ENCODE results near the gene TMEM244. TPM values are rescaled to one million over a fixed set of nuclear protein-coding genes. Genes with fewer than 3 reads are reported as not detected.

TMEM244 gene
- total and polyA plus RNA-seq, 2 of the 4 experiments (the other 2 are of a cell fraction) = 0.21 to 0.36 TPM

DNA sequence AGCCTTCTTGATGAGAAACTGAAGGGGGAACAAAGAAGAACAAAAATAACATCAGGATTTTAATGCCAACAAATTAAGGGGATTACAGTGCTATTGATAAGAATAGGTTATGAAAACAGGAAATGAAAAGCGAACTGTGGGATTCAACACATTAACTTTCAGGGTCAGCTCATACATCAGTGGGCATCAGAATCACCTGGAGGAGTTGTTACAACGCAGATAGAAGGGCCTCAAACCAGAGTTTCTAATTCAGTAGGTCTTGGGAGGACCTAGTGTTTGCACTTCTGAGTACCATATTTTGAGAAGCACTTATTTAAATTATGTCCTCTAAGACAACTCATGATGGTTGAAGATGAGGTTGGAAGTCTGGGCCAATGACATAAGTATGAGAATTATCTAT is 5.6 kb upstream of the TMEM244 start:
- Histone ChIP-seq H2BK20ac (ENCODE audit: low read depth, low read length) (no peak overlapping the region), H3K4me1 (ENCODE audit: control insufficient read depth, insufficient read depth, low read length) (peaks cover 2% of the 10 kb centered on the region; the same call in 1 of the 2 replicates), H2AK5ac (ENCODE audit: low read depth, low read length) (no peak overlapping the region), H2BK15ac (ENCODE audit: low read depth, low read length) (no peak overlapping the region), H3K23ac (ENCODE audit: low read depth, low read length) (no peak overlapping the region), H4K8ac (ENCODE audit: low read depth in 2 of 2, low read length in 2 of 2) (no peak overlapping the region), H4K5ac (ENCODE audit: low read depth, low read length) (no peak overlapping the region), H3K27ac (ENCODE audit: insufficient read depth, low read length) (no peak overlapping the region), H2AFZ (replicated peaks; ENCODE audit: low read length, poor library complexity) (no peak overlapping the region), H3K18ac (ENCODE audit: low read depth, low read length) (no peak overlapping the region), H4K91ac (ENCODE audit: insufficient read depth, low read depth, low read length) (no peak overlapping the region), H3K4me3 (ENCODE audit: insufficient read depth, low read depth, low read length) (no peak overlapping the region), H3K9ac (ENCODE audit: low read depth, low read length) (no peak overlapping the region), H3K9me3 (ENCODE audit: control insufficient read depth, insufficient read depth, low read length) (peaks cover 2% of the 10 kb centered on the region; the same call in 1 of the 2 replicates), H2BK5ac (ENCODE audit: low read depth, low read length, poor library complexity, severe bottlenecking) (no peak overlapping the region), H3K14ac (replicated peaks; ENCODE audit: low read depth, low read length) (no peak overlapping the region), H4K20me1 (ENCODE audit: insufficient read depth, low read length) (no peaks in the 10 kb centered on the region), H3K4me2 (ENCODE audit: low read depth, low read length) (no peak overlapping the region), H3K36me3 (ENCODE audit: control insufficient read depth, insufficient read depth, low read length) (no peaks in the 10 kb centered on the region), H3K79me1 (ENCODE audit: low read depth in 1 of 2, low read length in 2 of 2) (no peaks in the 10 kb centered on the region), H3K27me3 (ENCODE audit: control insufficient read depth, insufficient read depth, low read length) (no peaks in the 10 kb centered on the region), H3K4ac (ENCODE audit: low read depth, low read length) (no peak overlapping the region), H3K56ac (ENCODE audit: extremely low read depth, insufficient read depth, low read length) (no peak overlapping the region), H2BK120ac (ENCODE audit: low read depth, low read length) (no peak overlapping the region), H3K9me1 (ENCODE audit: insufficient read depth, low read length) (no peaks in the 10 kb centered on the region), H2AK9ac (replicated peaks; ENCODE audit: low read depth, low read length, poor library complexity) (no peak overlapping the region)
- intact Hi-C loops (cut with micrococcal nuclease) = no loop called here
- WGBS, 2 experiments (ENCODE audit: extremely low coverage in 2 of 2, insufficient read length in 1 of 2) = no CpG with 5 or more reads among the region's 2 CpGs
- dilution Hi-C loops (cut with HindIII; ENCODE audit: low sequenced_read_pairs, unreplicated experiment) = no loop called here
- TF ChIP-seq NFE2L2 (IDR thresholded peaks at IDR 0.05; ENCODE audit: low read depth, low read length) (no peak), MAZ (IDR thresholded peaks at IDR 0.05; ENCODE audit: borderline replicate concordance, low read depth, low read length) (no peak), RAD21 (IDR thresholded peaks at IDR 0.05; ENCODE audit: low read length) (no peak), BHLHE40 (IDR thresholded peaks at IDR 0.05; ENCODE audit: low read depth, low read length) (no peak), FOS (IDR thresholded peaks at IDR 0.05; ENCODE audit: low read depth, low read length) (no peak), CEBPB (IDR thresholded peaks at IDR 0.05; ENCODE audit: low read depth, low read length) (no peak), CHD1 (IDR thresholded peaks at IDR 0.05; ENCODE audit: low read depth, low read length) (no peak), RFX5 (IDR thresholded peaks at IDR 0.05; ENCODE audit: low read depth, low read length) (no peak), MXI1 (IDR thresholded peaks at IDR 0.05; ENCODE audit: borderline replicate concordance, low read depth, low read length) (no peak), POLR2A (IDR thresholded peaks at IDR 0.05; ENCODE audit: low read depth, low read length) (no peak), RCOR1 (IDR thresholded peaks at IDR 0.05; ENCODE audit: insufficient replicate concordance, low read length) (no peak), MAFK (IDR thresholded peaks at IDR 0.05; ENCODE audit: low read depth, low read length) (no peak), SMC3 (IDR thresholded peaks at IDR 0.05; ENCODE audit: low read depth, low read length) (no peak)
- TF ChIP-seq, protein P1, sequence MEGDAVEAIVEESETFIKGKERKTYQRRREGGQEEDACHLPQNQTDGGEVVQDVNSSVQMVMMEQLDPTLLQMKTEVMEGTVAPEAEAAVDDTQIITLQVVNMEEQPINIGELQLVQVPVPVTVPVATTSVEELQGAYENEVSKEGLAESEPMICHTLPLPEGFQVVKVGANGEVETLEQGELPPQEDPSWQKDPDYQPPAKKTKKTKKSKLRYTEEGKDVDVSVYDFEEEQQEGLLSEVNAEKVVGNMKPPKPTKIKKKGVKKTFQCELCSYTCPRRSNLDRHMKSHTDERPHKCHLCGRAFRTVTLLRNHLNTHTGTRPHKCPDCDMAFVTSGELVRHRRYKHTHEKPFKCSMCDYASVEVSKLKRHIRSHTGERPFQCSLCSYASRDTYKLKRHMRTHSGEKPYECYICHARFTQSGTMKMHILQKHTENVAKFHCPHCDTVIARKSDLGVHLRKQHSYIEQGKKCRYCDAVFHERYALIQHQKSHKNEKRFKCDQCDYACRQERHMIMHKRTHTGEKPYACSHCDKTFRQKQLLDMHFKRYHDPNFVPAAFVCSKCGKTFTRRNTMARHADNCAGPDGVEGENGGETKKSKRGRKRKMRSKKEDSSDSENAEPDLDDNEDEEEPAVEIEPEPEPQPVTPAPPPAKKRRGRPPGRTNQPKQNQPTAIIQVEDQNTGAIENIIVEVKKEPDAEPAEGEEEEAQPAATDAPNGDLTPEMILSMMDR (conservative IDR thresholded peaks at IDR 0.05; ENCODE audit: low read depth, low read length) = no peak
- TF ChIP-seq, protein P2, sequence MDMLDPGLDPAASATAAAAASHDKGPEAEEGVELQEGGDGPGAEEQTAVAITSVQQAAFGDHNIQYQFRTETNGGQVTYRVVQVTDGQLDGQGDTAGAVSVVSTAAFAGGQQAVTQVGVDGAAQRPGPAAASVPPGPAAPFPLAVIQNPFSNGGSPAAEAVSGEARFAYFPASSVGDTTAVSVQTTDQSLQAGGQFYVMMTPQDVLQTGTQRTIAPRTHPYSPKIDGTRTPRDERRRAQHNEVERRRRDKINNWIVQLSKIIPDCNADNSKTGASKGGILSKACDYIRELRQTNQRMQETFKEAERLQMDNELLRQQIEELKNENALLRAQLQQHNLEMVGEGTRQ (IDR thresholded peaks at IDR 0.05; ENCODE audit: low read depth, low read length) = no peak
- TF ChIP-seq, protein P3, sequence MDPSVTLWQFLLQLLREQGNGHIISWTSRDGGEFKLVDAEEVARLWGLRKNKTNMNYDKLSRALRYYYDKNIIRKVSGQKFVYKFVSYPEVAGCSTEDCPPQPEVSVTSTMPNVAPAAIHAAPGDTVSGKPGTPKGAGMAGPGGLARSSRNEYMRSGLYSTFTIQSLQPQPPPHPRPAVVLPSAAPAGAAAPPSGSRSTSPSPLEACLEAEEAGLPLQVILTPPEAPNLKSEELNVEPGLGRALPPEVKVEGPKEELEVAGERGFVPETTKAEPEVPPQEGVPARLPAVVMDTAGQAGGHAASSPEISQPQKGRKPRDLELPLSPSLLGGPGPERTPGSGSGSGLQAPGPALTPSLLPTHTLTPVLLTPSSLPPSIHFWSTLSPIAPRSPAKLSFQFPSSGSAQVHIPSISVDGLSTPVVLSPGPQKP (IDR thresholded peaks at IDR 0.05; ENCODE audit: borderline replicate concordance, low read depth, low read length) = no peak
- CTCF ChIA-PET = no interaction called here
- in situ Hi-C loops (cut with MboI; ENCODE audit: low sequenced_read_pairs) = no loop called here
- DNase-seq (no peak), ATAC-seq (ENCODE audit: low read depth) (no peak)
- POLR2A ChIA-PET (ENCODE audit: unreplicated experiment) = no interaction called here
- no TSS peak for BruUV-seq (replicated peaks)

Data from IMR-90 (cell line).